Suprapubic skin (tissue), 3 donors: Measurements from ENCODE around the gene COL4A1.

Experiments used
- CTCF ChIP-seq, 2 donors: fragments of 200-600 bp in 1 of 2; fragments of 450-650 bp in 1 of 2; sonication (generic) in 1 of 2; IDR thresholded peaks; one replicate each; pipeline ENCODE4 v1.5.1; 2016 to 2019; ENCODE audit warnings: antibody characterized with exemption in 2 of 2, mild to moderate bottlenecking in 1 of 2, moderate library complexity in 1 of 2
- POLR2A ChIP-seq, 2 donors: fragments of 450-650 bp; IDR thresholded peaks; one replicate each; pipeline ENCODE4 v1.6.1; 2017; ENCODE audit warnings: antibody characterized with exemption in 2 of 2, mild to moderate bottlenecking in 2 of 2, moderate library complexity in 2 of 2

- TF ChIP-seq CTCF (IDR thresholded peaks at IDR 0.05) (no peak), POLR2A (IDR thresholded peaks at IDR 0.05) (no peak)
Measured at GRCh38 chr13:110324026-110324749, 17.2 kb upstream of the COL4A1 start.
